Loucy (cell line): ENCODE data around the gene ADGRG7.

Experiments used
- EZH2phosphoT487 ChIP-seq: fragments of 200-600 bp; IDR thresholded peaks from 2 replicates; pipeline ENCODE4 v1.6.1; 2018; ENCODE audit warnings: antibody characterized with exemption, mild to moderate bottlenecking, moderate library complexity, borderline replicate concordance
- TF ChIP-seq, protein P1 (sequence below): fragments of 200-600 bp; sonication (generic); conservative IDR thresholded peaks from 2 replicates; pipeline ENCODE4 v1.5.1; 2014; ENCODE audit warnings: mild to moderate bottlenecking, antibody characterized with exemption, low read length

DNA sequence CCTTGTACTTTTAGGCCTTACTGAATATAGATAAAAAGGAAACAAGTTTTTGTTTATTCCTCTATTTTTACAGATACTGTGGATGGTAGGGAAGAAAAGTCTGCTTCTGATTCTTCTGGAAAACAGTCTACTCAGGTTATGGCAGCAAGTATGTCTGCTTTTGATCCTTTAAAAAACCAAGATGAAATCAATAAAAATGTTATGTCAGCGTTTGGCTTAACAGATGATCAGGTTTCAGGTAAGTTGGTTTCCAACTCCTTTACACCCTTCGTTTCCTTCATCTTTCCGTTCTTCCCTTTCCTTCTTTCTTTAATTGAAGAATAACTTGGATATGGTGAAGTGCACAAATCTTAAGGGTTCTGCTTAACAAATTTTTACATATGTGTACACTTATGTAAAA, 123.0 kb downstream of the ADGRG7 start:
- TF ChIP-seq, protein P1, sequence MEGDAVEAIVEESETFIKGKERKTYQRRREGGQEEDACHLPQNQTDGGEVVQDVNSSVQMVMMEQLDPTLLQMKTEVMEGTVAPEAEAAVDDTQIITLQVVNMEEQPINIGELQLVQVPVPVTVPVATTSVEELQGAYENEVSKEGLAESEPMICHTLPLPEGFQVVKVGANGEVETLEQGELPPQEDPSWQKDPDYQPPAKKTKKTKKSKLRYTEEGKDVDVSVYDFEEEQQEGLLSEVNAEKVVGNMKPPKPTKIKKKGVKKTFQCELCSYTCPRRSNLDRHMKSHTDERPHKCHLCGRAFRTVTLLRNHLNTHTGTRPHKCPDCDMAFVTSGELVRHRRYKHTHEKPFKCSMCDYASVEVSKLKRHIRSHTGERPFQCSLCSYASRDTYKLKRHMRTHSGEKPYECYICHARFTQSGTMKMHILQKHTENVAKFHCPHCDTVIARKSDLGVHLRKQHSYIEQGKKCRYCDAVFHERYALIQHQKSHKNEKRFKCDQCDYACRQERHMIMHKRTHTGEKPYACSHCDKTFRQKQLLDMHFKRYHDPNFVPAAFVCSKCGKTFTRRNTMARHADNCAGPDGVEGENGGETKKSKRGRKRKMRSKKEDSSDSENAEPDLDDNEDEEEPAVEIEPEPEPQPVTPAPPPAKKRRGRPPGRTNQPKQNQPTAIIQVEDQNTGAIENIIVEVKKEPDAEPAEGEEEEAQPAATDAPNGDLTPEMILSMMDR: no peak
- no peak for TF ChIP-seq EZH2phosphoT487
